Stimulated activated CD4-positive, alpha-beta T cell treated with anti-CD3 and anti-CD28 coated beads, Interleukin-1b, Interleukin-23, amount 100 ng/mL, for 48 hours (primary cell): ENCODE results near the gene BAZ2B.
"Not testable (repeated sequence)": the region's sequence is repeated elsewhere in the genome, so short reads cannot be mapped to it uniquely, and the experiment has no call there.

Experiments used
- DNase-seq: peaks from one replicate; pipeline ENCODE4 v3.0.0-alpha.2; 2020

Gene BAZ2B

GRCh38 chr2:159571540-159572260, 44.6 kb downstream of the BAZ2B start:
- no peak for DNase-seq

GRCh38 chr2:159564081-159564480, 52.3 kb downstream of the BAZ2B start:
- DNase-seq = no peak

- DNase-seq = no peak
These were observed 54.1 kb downstream of the BAZ2B start for GRCh38 chr2:159562248-159562647.

GRCh38 chr2:159561786-159562185, 54.6 kb downstream of the BAZ2B start:
- no peak for DNase-seq

GRCh38 chr2:159561242-159561641, 55.1 kb downstream of the BAZ2B start:
- DNase-seq = no peak

GRCh38 chr2:159559034-159559433, 57.3 kb downstream of the BAZ2B start:
- DNase-seq = no peak

GRCh38 chr2:159558479-159558878, 57.9 kb downstream of the BAZ2B start:
- DNase-seq = no peak

GRCh38 chr2:159557437-159558034, 58.8 kb downstream of the BAZ2B start:
- DNase-seq = no peak

- DNase-seq = no peak
These were observed 60.5 kb downstream of the BAZ2B start for GRCh38 chr2:159555651-159556392.

GRCh38 chr2:159553727-159554126, 62.6 kb downstream of the BAZ2B start:
- DNase-seq = no peak

GRCh38 chr2:159551806-159552205, 64.5 kb downstream of the BAZ2B start:
- no peak for DNase-seq

- no peak for DNase-seq
These were observed 66.1 kb downstream of the BAZ2B start for GRCh38 chr2:159550231-159550630.

GRCh38 chr2:159549234-159549633, 67.1 kb downstream of the BAZ2B start:
- DNase-seq = no peak

- DNase-seq = no peak
These were observed 69.5 kb downstream of the BAZ2B start for GRCh38 chr2:159546716-159547430.

- DNase-seq = no peak
These were observed 70.3 kb downstream of the BAZ2B start for GRCh38 chr2:159546039-159546438.

GRCh38 chr2:159545085-159545484, 71.3 kb downstream of the BAZ2B start:
- no peak for DNase-seq

GRCh38 chr2:159542101-159542500, 74.2 kb downstream of the BAZ2B start:
- DNase-seq = no peak

GRCh38 chr2:159539701-159540100, 76.6 kb downstream of the BAZ2B start:
- no peak for DNase-seq

GRCh38 chr2:159538801-159539200, 77.5 kb downstream of the BAZ2B start:
- no peak for DNase-seq

GRCh38 chr2:159535261-159535660, 81.1 kb downstream of the BAZ2B start:
- not testable (repeated sequence) for DNase-seq

GRCh38 chr2:159531475-159531874, 84.9 kb downstream of the BAZ2B start:
- DNase-seq = no peak

GRCh38 chr2:159526433-159526832, 89.9 kb downstream of the BAZ2B start:
- no peak for DNase-seq

GRCh38 chr2:159525012-159525411, 91.3 kb downstream of the BAZ2B start:
- DNase-seq = no peak
